MCF 10A (cell line): ENCODE data around the gene TPGS1. TPM values are rescaled to one million over a fixed set of nuclear protein-coding genes. Genes with fewer than 3 reads are reported as not detected.

Source experiments
- BruUV-seq: library from RNA; stranded (reverse); fragments of 400-500 nt; replicated peaks from 2 replicates; lab custom pipeline; 2021; lab: Mats Ljungman, UMichigan
- CTCF ChIA-PET: fragments of 300-600 bp; sonication (Branson Sonifier 250); formaldehyde crosslinking; extraction: SDS; loops from one replicate; lab custom pipeline; 2021; ENCODE audit warnings: antibody characterized with exemption, inconsistent platforms; lab: Yijun Ruan, JAX
- POLR2A ChIA-PET: fragments of 300-600, 350-650 bp; sonication (Branson Sonifier 250); formaldehyde crosslinking; extraction: SDS; loops from one replicate; lab custom pipeline; 2020; ENCODE audit warnings: antibody characterized with exemption, inconsistent platforms; lab: Yijun Ruan, JAX
- DNase-seq: peaks from one replicate; pipeline ENCODE4 v3.0.0-alpha.2; 2018; ENCODE audit not compliant: unreplicated experiment
- H3K27ac Mint-ChIP-seq: one replicate; pipeline ENCODE4 v1.8.0; 2022; ENCODE audit warnings: mild to moderate bottlenecking, low read depth, mixed read lengths; ENCODE audit not compliant: unreplicated experiment
- H3K27me3 Mint-ChIP-seq: one replicate; pipeline ENCODE4 v1.8.0; 2022; ENCODE audit warnings: mixed read lengths; ENCODE audit not compliant: insufficient read depth, unreplicated experiment
- H3K36me3 Mint-ChIP-seq: one replicate; pipeline ENCODE4 v1.8.0; 2022; ENCODE audit warnings: mild to moderate bottlenecking, moderate library complexity, mixed read lengths; ENCODE audit not compliant: insufficient read depth, unreplicated experiment
- H3K4me1 Mint-ChIP-seq: one replicate; pipeline ENCODE4 v1.8.0; 2022; ENCODE audit warnings: mixed read lengths; ENCODE audit not compliant: insufficient read depth, unreplicated experiment
- H3K4me3 Mint-ChIP-seq: one replicate; pipeline ENCODE4 v1.8.0; 2022; ENCODE audit warnings: mild to moderate bottlenecking, moderate library complexity, mixed read lengths; ENCODE audit not compliant: unreplicated experiment
- H3K9me3 Mint-ChIP-seq: one replicate; pipeline ENCODE4 v1.8.0; 2022; ENCODE audit warnings: mixed read lengths; ENCODE audit not compliant: unreplicated experiment
- intact Hi-C: fragments of 100-400 bp; cut with micrococcal nuclease; formaldehyde crosslinking; loops from 2 replicates; pipeline ENCODE4 v1.14.1; 2022
- total RNA-seq: library from RNA; stranded (reverse); gene quantifications from 2 replicates; pipeline ENCODE4 v1.2.3, GENCODE V29; 2022
- TF ChIP-seq, protein P1 (sequence below): fragments of 200-600 bp; IDR thresholded peaks from one replicate; pipeline ENCODE4 v1.8.0; 2022; ENCODE audit warnings: antibody characterized with exemption, mild to moderate bottlenecking; ENCODE audit not compliant: unreplicated experiment

Gene TPGS1
- total RNA-seq, 1 experiment from 2014 or later, result 11.9 TPM

GRCh38 chr19:536031-536880 lies 29.0 kb downstream of the TPGS1 start:
- no peak for DNase-seq
- intact Hi-C loops, result no loop called here
- no peaks in the 10 kb centered on the region for H3K9me3 Mint-ChIP-seq
- no peak overlapping the region for H3K27ac Mint-ChIP-seq
- H3K27me3 Mint-ChIP-seq, result no peaks in the 10 kb centered on the region
- TF ChIP-seq, protein P1, sequence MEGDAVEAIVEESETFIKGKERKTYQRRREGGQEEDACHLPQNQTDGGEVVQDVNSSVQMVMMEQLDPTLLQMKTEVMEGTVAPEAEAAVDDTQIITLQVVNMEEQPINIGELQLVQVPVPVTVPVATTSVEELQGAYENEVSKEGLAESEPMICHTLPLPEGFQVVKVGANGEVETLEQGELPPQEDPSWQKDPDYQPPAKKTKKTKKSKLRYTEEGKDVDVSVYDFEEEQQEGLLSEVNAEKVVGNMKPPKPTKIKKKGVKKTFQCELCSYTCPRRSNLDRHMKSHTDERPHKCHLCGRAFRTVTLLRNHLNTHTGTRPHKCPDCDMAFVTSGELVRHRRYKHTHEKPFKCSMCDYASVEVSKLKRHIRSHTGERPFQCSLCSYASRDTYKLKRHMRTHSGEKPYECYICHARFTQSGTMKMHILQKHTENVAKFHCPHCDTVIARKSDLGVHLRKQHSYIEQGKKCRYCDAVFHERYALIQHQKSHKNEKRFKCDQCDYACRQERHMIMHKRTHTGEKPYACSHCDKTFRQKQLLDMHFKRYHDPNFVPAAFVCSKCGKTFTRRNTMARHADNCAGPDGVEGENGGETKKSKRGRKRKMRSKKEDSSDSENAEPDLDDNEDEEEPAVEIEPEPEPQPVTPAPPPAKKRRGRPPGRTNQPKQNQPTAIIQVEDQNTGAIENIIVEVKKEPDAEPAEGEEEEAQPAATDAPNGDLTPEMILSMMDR, result no peak
- POLR2A ChIA-PET, result interaction anchor here (1.5 kb wide), 1 partner anchor 36 kb away, joined by 5 read pairs; the partner anchor contains the start of gene BSG
- no TSS peak for BruUV-seq
- no peak overlapping the region for H3K4me3 Mint-ChIP-seq
- CTCF ChIA-PET, result no interaction called here
- peaks cover 17% of the 10 kb centered on the region for H3K36me3 Mint-ChIP-seq
- H3K4me1 Mint-ChIP-seq, result peaks cover 4% of the 10 kb centered on the region

- Mint-ChIP-seq H3K27me3 (no peaks in the 10 kb centered on the region), H3K27ac (no peak overlapping the region), H3K9me3 (no peaks in the 10 kb centered on the region), H3K36me3 (peaks cover 19% of the 10 kb centered on the region), H3K4me3 (no peak overlapping the region), H3K4me1 (peaks cover 4% of the 10 kb centered on the region)
- DNase-seq, result no peak
- TF ChIP-seq, protein P1, result no peak
- ChIA-PET POLR2A (no interaction called here), CTCF (no interaction called here)
- intact Hi-C loops, result no loop called here
- no TSS peak for BruUV-seq
Observed at GRCh38 chr19:536881-537404, 29.6 kb downstream of the TPGS1 start.

DNA sequence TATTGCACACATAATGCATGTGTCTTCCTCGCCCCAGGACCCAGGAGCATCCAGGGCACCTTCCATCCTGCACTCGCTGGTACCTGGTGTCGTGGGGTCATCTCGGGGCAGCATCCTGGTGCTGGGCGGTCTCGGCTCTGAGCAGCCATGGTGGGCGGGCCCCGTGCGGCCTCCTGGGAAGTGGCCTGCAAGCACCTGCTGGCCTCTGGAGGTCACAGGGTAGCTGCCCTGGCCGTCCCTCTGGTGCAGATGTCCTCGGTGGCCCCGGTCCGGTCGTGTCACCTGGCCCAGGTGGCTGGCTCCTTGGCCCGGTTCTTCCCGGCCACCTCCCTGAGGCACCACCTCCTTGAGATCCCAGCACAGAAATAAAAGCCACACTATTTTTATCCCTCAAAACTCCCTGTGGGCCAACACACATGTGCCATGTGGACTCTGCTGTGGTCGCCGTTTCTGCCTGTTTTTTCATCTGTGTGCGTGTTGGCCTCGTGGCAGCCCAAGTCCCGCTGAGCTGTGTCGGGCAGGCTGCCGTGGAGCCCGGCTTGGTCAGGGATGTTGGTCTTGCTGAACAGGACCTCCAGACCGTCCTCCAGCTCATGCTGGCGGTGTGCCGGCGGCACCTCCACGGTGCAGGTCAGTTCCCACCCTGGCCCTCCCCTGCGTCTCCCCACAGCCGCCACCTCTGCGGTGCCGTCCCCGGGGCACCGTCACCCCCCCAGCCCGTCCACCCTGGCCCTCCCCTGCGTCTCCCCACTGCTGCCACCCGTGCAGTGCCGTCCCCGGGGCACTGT lies 31.5 kb downstream of the TPGS1 start:
- H3K27ac Mint-ChIP-seq, result no peak overlapping the region
- ChIA-PET POLR2A (no interaction called here), CTCF (interaction anchor here (0.6 kb wide), 1 partner anchor 16 kb away, joined by 3 read pairs; no protein-coding TSS in a partner anchor)
- peaks cover 23% of the 10 kb centered on the region for H3K36me3 Mint-ChIP-seq
- intact Hi-C loops, result no loop called here
- DNase-seq, result no peak
- H3K27me3 Mint-ChIP-seq, result no peaks in the 10 kb centered on the region
- H3K4me3 Mint-ChIP-seq, result no peak overlapping the region
- BruUV-seq, result no TSS peak
- peaks cover 4% of the 10 kb centered on the region for H3K4me1 Mint-ChIP-seq
- TF ChIP-seq, protein P1, result no peak
- H3K9me3 Mint-ChIP-seq, result no peaks in the 10 kb centered on the region
